ENCODE measurements around the gene CDK14. TPM values are rescaled to one million over a fixed set of nuclear protein-coding genes. Genes with fewer than 3 reads are reported as not detected.

Gene CDK14
- total RNA-seq, 4 donors from 2014 or later: 22.2 to 36.3 (median 28.6) TPM

DNA sequence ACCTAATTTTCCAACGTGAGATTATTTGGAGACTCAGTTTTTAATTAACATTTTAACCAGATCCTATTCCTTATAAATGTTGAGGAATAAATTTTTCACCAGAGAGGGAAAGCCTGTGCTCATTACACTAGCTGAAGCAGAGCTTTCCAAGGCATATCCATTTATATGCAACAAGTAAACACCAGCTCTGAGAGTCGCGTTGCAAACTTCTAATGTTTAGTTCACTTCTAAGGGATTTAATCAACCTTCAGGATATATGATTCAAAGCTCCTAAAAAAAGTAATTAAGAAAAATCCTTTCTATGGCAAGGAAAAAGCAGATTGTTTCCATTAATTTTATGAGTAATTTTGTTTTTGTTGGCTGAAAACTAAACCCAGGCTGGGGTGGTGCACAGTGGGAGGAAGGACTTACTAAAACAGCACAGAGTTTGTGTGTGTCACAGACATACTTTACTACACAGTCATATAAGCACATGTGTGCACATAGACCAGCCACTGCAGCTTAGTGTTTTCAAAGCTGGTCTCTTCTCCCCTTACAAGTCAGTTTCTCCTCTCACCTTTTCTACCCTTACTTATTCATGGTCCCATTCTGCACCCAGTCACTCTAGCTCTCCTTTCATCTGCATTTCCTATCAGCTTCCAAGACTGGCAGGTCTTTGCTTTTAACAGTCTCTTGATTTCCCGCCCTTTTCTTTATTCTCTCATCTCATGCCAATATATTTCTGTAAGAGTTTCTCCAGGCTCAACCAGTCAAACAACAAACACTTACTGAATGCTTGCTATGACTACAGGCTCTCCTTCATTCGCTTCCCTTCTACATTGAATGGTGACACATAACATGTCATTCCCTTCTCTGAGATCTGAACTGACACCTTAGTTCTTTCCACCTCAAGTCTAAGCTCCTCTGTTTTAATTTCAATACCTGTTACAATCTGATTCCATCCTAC is 587.0 kb downstream of the CDK14 start:
- TF ChIP-seq POLR2A (IDR thresholded peaks at IDR 0.05) (no peak), EP300 (IDR thresholded peaks at IDR 0.05) (no peak)
- TF ChIP-seq, protein P1, sequence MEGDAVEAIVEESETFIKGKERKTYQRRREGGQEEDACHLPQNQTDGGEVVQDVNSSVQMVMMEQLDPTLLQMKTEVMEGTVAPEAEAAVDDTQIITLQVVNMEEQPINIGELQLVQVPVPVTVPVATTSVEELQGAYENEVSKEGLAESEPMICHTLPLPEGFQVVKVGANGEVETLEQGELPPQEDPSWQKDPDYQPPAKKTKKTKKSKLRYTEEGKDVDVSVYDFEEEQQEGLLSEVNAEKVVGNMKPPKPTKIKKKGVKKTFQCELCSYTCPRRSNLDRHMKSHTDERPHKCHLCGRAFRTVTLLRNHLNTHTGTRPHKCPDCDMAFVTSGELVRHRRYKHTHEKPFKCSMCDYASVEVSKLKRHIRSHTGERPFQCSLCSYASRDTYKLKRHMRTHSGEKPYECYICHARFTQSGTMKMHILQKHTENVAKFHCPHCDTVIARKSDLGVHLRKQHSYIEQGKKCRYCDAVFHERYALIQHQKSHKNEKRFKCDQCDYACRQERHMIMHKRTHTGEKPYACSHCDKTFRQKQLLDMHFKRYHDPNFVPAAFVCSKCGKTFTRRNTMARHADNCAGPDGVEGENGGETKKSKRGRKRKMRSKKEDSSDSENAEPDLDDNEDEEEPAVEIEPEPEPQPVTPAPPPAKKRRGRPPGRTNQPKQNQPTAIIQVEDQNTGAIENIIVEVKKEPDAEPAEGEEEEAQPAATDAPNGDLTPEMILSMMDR (IDR thresholded peaks at IDR 0.05): no peak
- no peaks in the 10 kb centered on the region for H3K36me3 ChIP-seq
- peaks cover 0 to 18% (median 0%) of the 10 kb centered on the region in 4 donors for H3K9me3 ChIP-seq
- 66 to 69% methylated on average over 5 of the region's 5 CpGs for WGBS, 2 donors
- no peak overlapping the region for H3K4me3 ChIP-seq
- H3K4me1 ChIP-seq: no peaks in the 10 kb centered on the region
- no peak for DNase-seq (ENCODE audit: low spot score in 2 of 2)
- no peak overlapping the region for H3K27ac ChIP-seq
- H3K27me3 ChIP-seq: no peaks in the 10 kb centered on the region

DNA sequence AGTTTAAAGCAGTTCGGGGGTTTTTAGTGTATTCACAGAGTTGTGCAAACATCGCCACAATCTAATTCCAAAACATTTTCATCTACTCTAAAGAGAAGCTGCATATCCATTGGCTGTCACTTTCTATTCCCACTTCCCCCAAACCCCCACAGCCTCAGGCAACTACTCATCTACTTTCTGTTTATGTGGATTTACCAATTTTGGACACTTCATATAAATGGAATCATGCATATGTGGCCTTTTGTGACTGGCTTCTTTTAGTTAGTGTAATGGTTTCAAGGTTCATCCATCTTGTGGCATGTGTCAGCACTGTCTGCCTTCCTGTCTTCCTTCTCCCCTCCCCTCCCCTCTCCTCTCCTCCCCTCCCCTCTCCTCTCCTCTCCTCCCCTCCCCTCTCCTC is 589.6 kb downstream of the CDK14 start:
- no peaks in the 10 kb centered on the region for H3K4me1 ChIP-seq

DNA sequence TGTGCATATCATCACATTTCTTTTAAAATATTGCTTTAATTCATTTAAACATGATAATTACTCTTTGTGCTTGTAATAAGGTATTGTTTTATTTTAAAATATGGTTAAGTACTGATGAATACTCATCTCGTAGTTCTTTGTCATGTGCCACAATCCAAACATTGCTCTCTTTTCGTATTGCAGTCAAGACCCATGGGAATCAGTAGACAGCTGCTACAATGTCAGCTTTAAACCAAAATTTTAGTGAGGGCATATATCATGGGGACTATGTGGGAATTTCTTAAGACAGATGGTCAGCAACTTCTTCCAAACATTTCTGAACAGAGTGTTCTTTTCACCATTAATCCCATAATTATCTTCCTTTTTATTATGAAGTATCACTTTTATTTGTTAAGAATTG is 590.9 kb downstream of the CDK14 start:
- Histone ChIP-seq H3K4me3 (no peak overlapping the region), H3K36me3 (no peaks in the 10 kb centered on the region), H3K27ac (no peak overlapping the region), H3K27me3 (no peaks in the 10 kb centered on the region), H3K9me3 (no peaks in the 10 kb centered on the region), H3K4me1 (no peaks in the 10 kb centered on the region)
- no peak for TF ChIP-seq EP300 (IDR thresholded peaks at IDR 0.05)
- TF ChIP-seq, protein P1 (IDR thresholded peaks at IDR 0.05): no peak
- TF ChIP-seq POLR2A (IDR thresholded peaks at IDR 0.05): no peak
- WGBS, 2 donors: 79 to 84% methylated on average over 2 of the region's 2 CpGs
- DNase-seq (ENCODE audit: low spot score in 2 of 2): no peak

More for the DNA sequence above, 589.6 kb downstream of the CDK14 start:
- Histone ChIP-seq H3K27ac (no peak overlapping the region), H3K36me3 (no peaks in the 10 kb centered on the region), H3K9me3 (peaks cover 0 to 5% (median 0%) of the 10 kb centered on the region in 4 donors), H3K27me3 (no peaks in the 10 kb centered on the region), H3K4me3 (no peak overlapping the region)
- WGBS, 2 donors: 92 to 93% methylated on average over 2 of the region's 2 CpGs
- DNase-seq (ENCODE audit: low spot score in 2 of 2): no peak
- TF ChIP-seq POLR2A (IDR thresholded peaks at IDR 0.05) (no peak), EP300 (IDR thresholded peaks at IDR 0.05) (no peak)
- TF ChIP-seq, protein P1 (IDR thresholded peaks at IDR 0.05): no peak

DNA sequence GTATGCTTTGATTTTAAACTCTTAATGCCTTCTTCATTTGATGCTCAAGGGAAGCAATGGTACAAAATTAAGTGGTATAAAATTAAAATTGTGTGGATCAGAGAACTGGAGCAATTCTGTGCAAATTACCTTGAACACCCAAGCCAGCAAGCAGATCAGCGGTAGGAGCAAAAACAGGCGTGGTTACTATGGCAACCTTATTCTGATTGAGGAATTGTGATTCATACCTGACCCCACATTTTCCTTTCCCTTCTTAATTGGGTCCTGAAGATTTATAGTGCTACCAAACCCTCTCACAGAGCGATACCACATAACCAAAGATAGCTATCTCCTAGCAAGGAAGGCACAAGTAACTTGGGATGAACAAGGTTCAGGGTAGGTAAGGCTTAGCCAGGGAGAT is 595.6 kb downstream of the CDK14 start:
- Histone ChIP-seq H3K4me3 (no peak overlapping the region), H3K9me3 (no peaks in the 10 kb centered on the region), H3K27ac (no peak overlapping the region), H3K36me3 (no peaks in the 10 kb centered on the region), H3K4me1 (peaks cover 0 to 2% (median 0%) of the 10 kb centered on the region in 4 donors), H3K27me3 (no peaks in the 10 kb centered on the region)
- 93 to 95% methylated on average over 3 of the region's 3 CpGs for WGBS, 2 donors
- TF ChIP-seq POLR2A (IDR thresholded peaks at IDR 0.05) (no peak), EP300 (IDR thresholded peaks at IDR 0.05) (no peak)
- TF ChIP-seq, protein P1 (IDR thresholded peaks at IDR 0.05): no peak
- DNase-seq (ENCODE audit: low spot score in 2 of 2): no peak

DNA sequence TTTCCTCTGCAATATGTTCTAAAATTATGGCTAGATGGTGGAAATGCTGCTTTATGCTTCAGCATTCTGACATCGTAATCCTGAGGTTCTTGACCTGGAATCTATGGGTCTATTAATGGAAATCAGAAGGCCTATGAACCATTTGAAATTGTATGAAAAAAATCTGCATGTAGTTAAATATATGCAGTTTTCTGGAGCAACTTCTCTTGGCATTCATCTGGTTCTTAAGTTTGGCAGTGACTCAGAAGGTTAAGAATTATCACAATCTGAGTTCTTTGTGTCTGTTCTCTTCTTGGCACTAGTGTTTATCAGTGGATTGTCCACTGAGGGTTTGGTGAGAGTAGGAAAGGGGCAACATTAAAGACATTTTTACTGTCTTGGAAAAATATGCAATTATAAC is 597.0 kb downstream of the CDK14 start:
- WGBS, 2 donors: 35 to 47% methylated on average over 1 of the region's 1 CpG
- Histone ChIP-seq H3K4me1 (peaks cover 0 to 2% (median 0%) of the 10 kb centered on the region in 4 donors), H3K27me3 (no peaks in the 10 kb centered on the region), H3K27ac (no peak overlapping the region), H3K36me3 (no peaks in the 10 kb centered on the region), H3K9me3 (no peaks in the 10 kb centered on the region), H3K4me3 (no peak overlapping the region)
- DNase-seq (ENCODE audit: low spot score in 2 of 2): no peak
- no peak for TF ChIP-seq POLR2A (IDR thresholded peaks at IDR 0.05)
- TF ChIP-seq, protein P1 (IDR thresholded peaks at IDR 0.05): no peak
- TF ChIP-seq EP300 (IDR thresholded peaks at IDR 0.05): no peak
